Dendritic cell treated with granulocyte-macrophage colony-stimulating factor and Interleukin-4, amounts not matched to agents 40 ng/mL and 50 ng/mL, for 4 days (primary cell): Measurements from ENCODE around the gene ATRN.
A peak's percentile ranks its signal among the peaks of the same experiment; 100 is the strongest.

Experiments
- H3K27ac Mint-ChIP-seq: one replicate; pipeline ENCODE4 v1.8.0; 2022; ENCODE audit warnings: mild to moderate bottlenecking, mixed read lengths
- H3K27me3 Mint-ChIP-seq: one replicate; pipeline ENCODE4 v1.8.0; 2022; ENCODE audit warnings: mild to moderate bottlenecking, mixed read lengths
- H3K36me3 Mint-ChIP-seq: one replicate; pipeline ENCODE4 v1.8.0; 2022; ENCODE audit warnings: low read depth, mixed read lengths
- H3K4me1 Mint-ChIP-seq: one replicate; pipeline ENCODE4 v1.8.0; 2022; ENCODE audit warnings: low read depth, mixed read lengths
- H3K4me3 Mint-ChIP-seq: one replicate; pipeline ENCODE4 v1.8.0; 2022; ENCODE audit warnings: mild to moderate bottlenecking, moderate library complexity, mixed read lengths
- H3K9me3 Mint-ChIP-seq: one replicate; pipeline ENCODE4 v1.8.0; 2022; ENCODE audit warnings: mixed read lengths
- intact Hi-C: fragments of 100-400 bp; cut with micrococcal nuclease; formaldehyde crosslinking; loops from one replicate; pipeline ENCODE4 v1.15.0; 2022

The ATRN gene

GRCh38 chr20:3647473-3647872 lies 176.7 kb downstream of the ATRN start:
- intact Hi-C loops: no loop called here
- no peaks in the 10 kb centered on the region for H3K27me3 Mint-ChIP-seq
- H3K4me1 Mint-ChIP-seq: peaks cover 14% of the 10 kb centered on the region
- no peak overlapping the region for H3K4me3 Mint-ChIP-seq
- peaks cover 86% of the 10 kb centered on the region for H3K36me3 Mint-ChIP-seq
- no peak overlapping the region for H3K27ac Mint-ChIP-seq
- no peaks in the 10 kb centered on the region for H3K9me3 Mint-ChIP-seq

DNA sequence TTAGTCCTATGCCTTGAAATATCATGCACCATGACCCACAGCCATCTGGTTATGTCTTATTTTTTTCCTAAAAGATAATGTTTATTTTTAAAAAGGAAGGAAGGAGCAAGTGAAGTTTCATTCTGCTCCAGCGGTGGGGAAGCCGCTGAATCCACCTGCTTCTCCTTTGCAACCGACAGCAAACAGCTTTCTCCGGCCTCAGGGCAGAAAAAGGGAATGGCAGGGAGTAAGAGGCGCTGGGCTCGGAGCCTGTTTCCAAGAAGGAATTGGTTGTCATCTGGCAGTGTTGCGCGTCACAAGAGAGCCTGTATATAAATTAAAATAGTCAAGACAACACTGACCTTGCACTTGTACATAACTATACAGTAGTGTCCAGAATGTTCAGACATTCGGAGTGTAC lies 178.1 kb downstream of the ATRN start:
- Mint-ChIP-seq H3K9me3 (no peaks in the 10 kb centered on the region), H3K27me3 (no peaks in the 10 kb centered on the region), H3K4me3 (no peak overlapping the region), H3K27ac (no peak overlapping the region), H3K4me1 (peaks cover 29% of the 10 kb centered on the region), H3K36me3 (peaks cover 72% of the 10 kb centered on the region)
- intact Hi-C loops: no loop called here

DNA sequence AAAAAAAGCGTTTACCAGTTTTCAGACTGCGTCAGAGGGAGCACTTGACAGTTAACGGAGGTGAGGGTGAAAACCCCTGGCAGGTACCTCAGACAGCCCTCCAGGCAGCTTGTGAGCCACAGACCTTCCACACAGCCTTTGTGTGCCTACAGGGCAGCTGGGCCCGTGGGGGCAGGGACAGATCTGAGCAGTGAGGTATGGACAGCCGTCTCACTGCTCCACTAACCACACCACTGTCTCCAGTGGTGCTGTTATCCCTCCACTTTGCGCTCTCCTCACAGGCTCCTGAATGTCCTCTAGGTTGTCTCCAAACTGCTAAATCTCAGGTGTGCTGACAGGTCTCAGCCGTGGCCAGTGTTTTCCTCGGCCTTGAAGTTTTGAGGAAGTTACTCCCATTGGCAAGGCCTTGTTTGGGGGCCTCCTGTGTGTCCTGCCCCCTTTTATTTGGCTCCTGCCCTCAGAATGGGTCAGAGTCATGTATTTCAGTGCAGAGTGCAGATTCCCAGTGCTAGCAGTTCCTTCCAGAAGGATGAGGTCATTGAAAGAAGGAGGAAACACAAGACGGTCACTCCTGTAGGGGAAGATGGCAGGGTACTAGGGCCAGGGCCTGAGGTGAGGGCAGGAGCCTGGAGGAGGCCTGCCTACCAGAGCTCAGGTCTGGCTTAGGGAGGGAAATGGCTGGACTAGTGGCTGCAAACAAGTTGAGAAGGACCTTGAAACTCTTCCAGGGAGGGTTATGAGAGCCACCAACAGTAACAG lies 180.6 kb downstream of the ATRN start:
- Mint-ChIP-seq H3K27ac (peak overlapping the region; percentile 79), H3K4me3 (no peak overlapping the region), H3K36me3 (peaks cover 49% of the 10 kb centered on the region), H3K4me1 (peaks cover 29% of the 10 kb centered on the region), H3K9me3 (no peaks in the 10 kb centered on the region), H3K27me3 (no peaks in the 10 kb centered on the region)
- intact Hi-C loops: no loop called here

DNA sequence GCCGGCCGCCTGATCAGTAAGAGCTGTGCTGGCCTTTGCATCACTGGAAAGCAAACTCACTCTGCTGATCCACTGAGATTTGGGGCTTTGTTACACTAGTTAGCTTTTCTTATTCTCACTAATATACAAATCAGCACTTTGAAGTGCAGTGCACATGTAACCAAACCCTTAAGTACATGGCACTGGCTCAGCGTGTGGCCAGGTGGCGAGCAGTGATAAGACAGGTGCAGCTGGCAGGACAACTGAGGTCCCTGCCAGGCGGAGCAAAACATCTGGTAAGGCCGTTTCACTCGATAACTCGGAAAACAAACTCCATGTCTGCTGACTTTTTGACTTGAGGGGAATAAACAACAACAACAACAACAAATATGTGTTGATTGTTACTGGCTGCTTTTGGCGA lies 181.4 kb downstream of the ATRN start:
- Mint-ChIP-seq H3K9me3 (no peaks in the 10 kb centered on the region), H3K4me3 (no peak overlapping the region), H3K4me1 (peaks cover 29% of the 10 kb centered on the region), H3K27ac (peak overlapping the region; percentile 51), H3K36me3 (peaks cover 41% of the 10 kb centered on the region), H3K27me3 (peaks cover 1% of the 10 kb centered on the region)
- intact Hi-C loops: no loop called here

DNA sequence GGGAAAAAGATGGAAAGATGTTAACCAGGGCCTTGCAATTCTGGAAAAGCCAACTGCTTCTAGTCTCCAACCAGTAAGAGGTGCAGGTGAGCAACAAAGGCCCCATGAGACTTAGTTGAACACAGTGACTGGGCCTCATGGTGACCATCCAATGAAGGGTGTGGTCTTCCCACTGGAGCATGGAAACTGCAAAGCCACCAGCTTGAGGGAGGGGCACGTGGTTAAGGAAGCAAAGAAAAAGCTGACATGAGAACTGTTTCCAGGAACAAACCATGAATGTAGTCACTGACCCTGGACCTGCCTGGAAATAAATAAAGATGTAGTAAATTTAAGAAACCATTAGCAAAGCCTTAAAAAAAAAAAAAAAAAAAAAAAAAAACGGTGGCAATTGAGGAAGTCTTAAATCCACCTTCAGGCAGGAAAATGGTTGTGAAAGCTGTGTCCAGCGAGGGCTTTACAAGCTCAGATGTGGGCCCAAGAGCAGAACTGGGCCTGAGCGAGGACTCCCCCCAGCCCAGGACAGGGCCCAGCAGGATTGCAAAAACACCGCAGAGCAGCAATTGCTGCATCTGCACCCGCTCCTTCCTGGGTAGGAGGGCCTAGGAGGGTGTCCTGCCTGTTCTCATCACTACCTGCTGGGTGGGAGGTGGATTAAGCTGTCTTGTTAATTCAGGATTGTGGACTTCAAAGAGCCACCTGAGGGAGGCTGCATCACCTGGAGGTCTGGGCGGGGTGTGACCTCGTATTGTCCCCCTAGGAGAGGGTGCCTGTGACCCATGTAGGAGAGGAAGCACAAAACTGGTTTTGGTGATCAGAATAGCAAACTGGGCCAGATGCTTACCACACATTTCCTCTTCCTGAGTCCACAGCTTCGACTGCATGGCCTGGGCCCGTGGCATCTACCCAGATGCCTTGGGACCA lies 182.1 kb downstream of the ATRN start:
- no peaks in the 10 kb centered on the region for H3K9me3 Mint-ChIP-seq
- peak overlapping the region; percentile 51 for H3K27ac Mint-ChIP-seq
- peaks cover 34% of the 10 kb centered on the region for H3K36me3 Mint-ChIP-seq

GRCh38 chr20:3653921-3654320 lies 183.1 kb downstream of the ATRN start:
- Mint-ChIP-seq H3K4me1 (peaks cover 36% of the 10 kb centered on the region), H3K27ac (peak overlapping the region; percentile 51), H3K9me3 (no peaks in the 10 kb centered on the region), H3K27me3 (peaks cover 4% of the 10 kb centered on the region), H3K4me3 (no peak overlapping the region), H3K36me3 (peaks cover 24% of the 10 kb centered on the region)
- intact Hi-C loops: no loop called here

More for the DNA sequence above, 182.1 kb downstream of the ATRN start:
- intact Hi-C loops: no loop called here
- Mint-ChIP-seq H3K27me3 (peaks cover 4% of the 10 kb centered on the region), H3K4me1 (peaks cover 29% of the 10 kb centered on the region), H3K4me3 (no peak overlapping the region)

DNA sequence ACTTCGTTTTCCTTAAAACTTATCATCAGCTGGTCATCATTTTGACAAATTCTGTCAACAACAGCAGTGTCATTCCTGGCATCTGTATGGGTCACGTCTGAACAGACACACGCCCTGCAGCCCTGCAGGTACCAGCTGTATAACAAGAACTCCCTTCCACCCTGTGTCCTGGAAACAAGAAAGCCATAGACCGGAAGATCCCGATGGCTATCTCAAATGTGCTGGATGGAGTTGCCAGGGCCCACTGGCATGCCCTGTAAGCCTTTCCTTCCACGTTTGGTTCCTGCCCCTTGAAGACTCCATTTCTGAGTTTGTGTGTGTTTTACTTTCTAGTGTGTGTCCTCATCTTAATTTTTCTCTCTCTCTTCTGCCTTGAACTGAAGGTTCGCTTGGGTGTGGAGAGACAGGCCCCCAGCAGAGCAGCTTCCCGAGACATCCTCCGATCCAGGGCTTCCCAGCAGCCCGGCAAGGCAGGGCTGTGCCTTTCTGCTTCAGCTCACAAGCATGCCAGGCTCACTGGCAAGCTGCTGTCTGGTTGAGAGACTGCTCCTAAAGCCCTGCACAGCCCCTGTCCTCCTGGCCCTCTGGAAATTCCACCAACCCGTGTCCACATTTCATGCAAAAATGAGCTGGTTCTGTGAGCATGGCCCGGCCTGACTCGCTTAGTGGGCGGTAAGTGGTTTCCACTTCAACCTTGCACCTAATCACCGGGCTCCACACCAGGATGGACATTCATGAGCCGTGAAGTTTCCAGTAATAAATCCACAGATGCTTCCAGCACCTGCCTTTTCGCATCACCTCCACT lies 183.7 kb downstream of the ATRN start:
- peaks cover 42% of the 10 kb centered on the region for H3K4me1 Mint-ChIP-seq
- intact Hi-C loops: no loop called here
- peaks cover 18% of the 10 kb centered on the region for H3K36me3 Mint-ChIP-seq
- no peaks in the 10 kb centered on the region for H3K9me3 Mint-ChIP-seq
- H3K27ac Mint-ChIP-seq: peak overlapping the region; percentile 26
- no peak overlapping the region for H3K4me3 Mint-ChIP-seq
- H3K27me3 Mint-ChIP-seq: peaks cover 10% of the 10 kb centered on the region

GRCh38 chr20:3655131-3655405 lies 184.2 kb downstream of the ATRN start:
- peaks cover 46% of the 10 kb centered on the region for H3K4me1 Mint-ChIP-seq
- H3K27me3 Mint-ChIP-seq: peaks cover 15% of the 10 kb centered on the region
- intact Hi-C loops: no loop called here
- no peak overlapping the region for H3K4me3 Mint-ChIP-seq
- peaks cover 13% of the 10 kb centered on the region for H3K36me3 Mint-ChIP-seq
- no peaks in the 10 kb centered on the region for H3K9me3 Mint-ChIP-seq
- H3K27ac Mint-ChIP-seq: no peak overlapping the region

- intact Hi-C loops: no loop called here
- Mint-ChIP-seq H3K27me3 (peaks cover 43% of the 10 kb centered on the region), H3K27ac (no peak overlapping the region), H3K4me1 (peaks cover 26% of the 10 kb centered on the region), H3K9me3 (no peaks in the 10 kb centered on the region), H3K4me3 (no peak overlapping the region), H3K36me3 (no peaks in the 10 kb centered on the region)
Observed at GRCh38 chr20:3658019-3658715, 187.3 kb downstream of the ATRN start.

GRCh38 chr20:3658716-3659491 lies 188.1 kb downstream of the ATRN start:
- Mint-ChIP-seq H3K36me3 (no peaks in the 10 kb centered on the region), H3K9me3 (no peaks in the 10 kb centered on the region), H3K4me3 (no peak overlapping the region), H3K27me3 (peaks cover 48% of the 10 kb centered on the region), H3K27ac (peak overlapping the region; percentile 31), H3K4me1 (peaks cover 18% of the 10 kb centered on the region)
- intact Hi-C loops: no loop called here

GRCh38 chr20:3659492-3660261 lies 188.9 kb downstream of the ATRN start:
- Mint-ChIP-seq H3K4me3 (no peak overlapping the region), H3K4me1 (peaks cover 17% of the 10 kb centered on the region), H3K27ac (no peak overlapping the region), H3K9me3 (no peaks in the 10 kb centered on the region), H3K27me3 (peaks cover 55% of the 10 kb centered on the region), H3K36me3 (no peaks in the 10 kb centered on the region)
- intact Hi-C loops: no loop called here

DNA sequence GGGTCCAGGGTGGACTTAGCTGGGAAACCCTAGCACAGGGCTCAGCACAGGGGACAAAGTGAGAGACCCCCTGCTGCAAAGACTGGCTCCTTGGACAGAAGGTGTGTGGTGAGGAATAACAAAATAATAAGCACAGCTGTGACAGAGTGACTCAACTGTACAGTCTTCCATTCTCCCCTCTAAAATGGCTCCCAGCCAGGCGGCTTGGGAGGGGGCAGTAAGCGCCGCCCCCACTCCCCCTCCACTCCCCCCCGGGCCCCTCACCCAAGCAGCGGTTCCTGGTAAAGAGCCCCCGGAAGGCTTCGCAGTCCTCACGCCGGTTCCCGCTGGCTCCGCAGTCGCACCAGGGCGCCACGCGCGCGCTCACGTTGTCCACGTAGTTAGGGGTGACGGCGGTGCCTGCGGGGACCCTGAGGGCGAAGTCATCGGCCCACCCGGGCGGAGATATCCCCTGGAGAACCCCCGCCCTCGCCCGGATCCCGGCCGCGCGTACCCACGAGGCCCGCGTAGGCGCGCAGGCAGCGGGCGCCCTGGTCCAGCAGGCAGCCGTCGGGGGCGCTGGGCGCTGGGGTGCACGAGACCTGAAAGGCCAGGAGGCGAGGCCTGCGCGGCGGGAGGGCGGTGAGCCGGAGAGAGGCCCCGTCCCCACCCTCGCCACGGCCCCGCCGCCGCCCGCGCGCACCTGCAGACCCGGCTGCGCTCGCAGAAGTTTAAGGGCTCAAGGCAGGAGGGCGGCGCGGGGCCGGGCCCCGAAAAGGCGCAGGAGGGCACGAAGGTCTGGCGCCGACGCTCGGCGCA lies 189.6 kb downstream of the ATRN start:
- intact Hi-C loops: no loop called here

More for the DNA sequence above, 189.6 kb downstream of the ATRN start:
- Mint-ChIP-seq H3K36me3 (no peaks in the 10 kb centered on the region), H3K9me3 (no peaks in the 10 kb centered on the region), H3K4me3 (no peak overlapping the region), H3K27me3 (peaks cover 57% of the 10 kb centered on the region), H3K4me1 (peaks cover 17% of the 10 kb centered on the region), H3K27ac (no peak overlapping the region)
